ENCODE measurements around the gene CAMKK1. TPM values are rescaled to one million over a fixed set of nuclear protein-coding genes. Genes with fewer than 3 reads are reported as not detected.

Gene CAMKK1
- total RNA-seq, 1 experiment from 2014 or later, result 10.1 TPM

GRCh38 chr17:3884188-3884587 lies 8.7 kb downstream of the CAMKK1 start:
- CTCF ChIA-PET, result no interaction called here
- TF ChIP-seq EZH2phosphoT487 (IDR thresholded peaks at IDR 0.05; ENCODE audit: borderline replicate concordance, low read length) (no peak), CTCF (conservative IDR thresholded peaks at IDR 0.05; ENCODE audit: low read depth, low read length) (no peak), EZH2 (IDR thresholded peaks at IDR 0.05; ENCODE audit: low read length, unreplicated experiment) (no peak)

DNA sequence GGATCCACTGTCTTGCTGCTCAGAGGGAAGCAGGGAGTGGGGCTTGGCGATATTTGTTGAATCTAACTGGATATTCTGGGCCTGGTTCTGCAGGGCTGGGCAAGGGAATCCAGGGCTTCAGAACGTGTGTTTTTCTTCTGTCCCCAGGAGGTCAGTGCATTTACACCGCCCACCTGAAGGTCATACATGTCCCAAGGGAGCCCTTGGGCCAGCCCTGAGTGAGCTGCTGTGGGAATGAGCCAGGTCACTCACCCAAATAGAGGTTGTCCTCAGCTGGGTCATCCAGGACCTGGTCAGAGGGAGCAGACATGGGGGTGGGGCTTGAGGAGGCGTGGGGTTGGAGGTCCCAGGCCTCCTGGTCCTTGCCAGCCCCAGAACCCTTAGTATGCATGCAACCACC lies 10.6 kb downstream of the CAMKK1 start:
- Histone ChIP-seq H3K4me3 (ENCODE audit: low read length) (no peak overlapping the region), H3K9ac (ENCODE audit: low read length) (no peak overlapping the region), H3K9me3 (ENCODE audit: low read length) (no peaks in the 10 kb centered on the region), H3K4me1 (ENCODE audit: insufficient read depth, low read length) (0 out of 2 replicates have a peak, but pooled peaks cover under 1% of the 10 kb centered on the region), H3K79me2 (ENCODE audit: low read length) (peaks cover 7% of the 10 kb centered on the region), H3K36me3 (ENCODE audit: low read depth, low read length) (no peaks in the 10 kb centered on the region; the same call in 1 of the 2 replicates), H3F3A (ENCODE audit: low read length, unreplicated experiment) (no peaks in the 10 kb centered on the region), H2AFZ (ENCODE audit: low read length) (no peak overlapping the region), H3K27me3 (ENCODE audit: low read length) (no peaks in the 10 kb centered on the region), H3K27ac (ENCODE audit: low read length) (no peak overlapping the region), H4K20me1 (ENCODE audit: low read length) (no peaks in the 10 kb centered on the region), H3K4me2 (ENCODE audit: low read length) (no peak overlapping the region), H3K9me2 (replicated peaks; ENCODE audit: low read length) (no peaks in the 10 kb centered on the region)
- no peak for TF ChIP-seq EZH2 (IDR thresholded peaks at IDR 0.05; ENCODE audit: low read length, unreplicated experiment)
- no peak for TF ChIP-seq CTCF (conservative IDR thresholded peaks at IDR 0.05; ENCODE audit: low read depth, low read length)
- no peak for TF ChIP-seq EZH2phosphoT487 (IDR thresholded peaks at IDR 0.05; ENCODE audit: borderline replicate concordance, low read length)
- no peak for DNase-seq
- CTCF ChIA-PET, result no interaction called here
- BruUV-seq (replicated peaks), result no TSS peak
- intact Hi-C loops (cut with micrococcal nuclease), result no loop called here
- ATAC-seq, result no peak
- POLR2A ChIA-PET (ENCODE audit: unreplicated experiment), result no interaction called here

More at GRCh38 chr17:3884188-3884587, 8.7 kb downstream of the CAMKK1 start:
- Histone ChIP-seq H4K20me1 (ENCODE audit: low read length) (no peaks in the 10 kb centered on the region), H2AFZ (ENCODE audit: low read length) (no peak overlapping the region), H3K9me3 (ENCODE audit: low read length) (no peaks in the 10 kb centered on the region), H3K36me3 (ENCODE audit: low read depth, low read length) (no peaks in the 10 kb centered on the region; the same call in 1 of the 2 replicates), H3F3A (ENCODE audit: low read length, unreplicated experiment) (no peaks in the 10 kb centered on the region), H3K4me3 (ENCODE audit: low read length) (no peak overlapping the region), H3K27ac (ENCODE audit: low read length) (no peak overlapping the region), H3K9ac (ENCODE audit: low read length) (no peak overlapping the region), H3K27me3 (ENCODE audit: low read length) (no peaks in the 10 kb centered on the region), H3K9me2 (replicated peaks; ENCODE audit: low read length) (no peaks in the 10 kb centered on the region), H3K4me2 (ENCODE audit: low read length) (no peak overlapping the region), H3K79me2 (ENCODE audit: low read length) (peaks cover 19% of the 10 kb centered on the region), H3K4me1 (ENCODE audit: insufficient read depth, low read length) (peaks cover 19% of the 10 kb centered on the region)
- ATAC-seq, result no peak
- BruUV-seq (replicated peaks), result no TSS peak
- POLR2A ChIA-PET (ENCODE audit: unreplicated experiment), result no interaction called here
- DNase-seq, result no peak
- intact Hi-C loops (cut with micrococcal nuclease), result no loop called here

GRCh38 chr17:3880983-3881382 lies 11.9 kb downstream of the CAMKK1 start:
- TF ChIP-seq CTCF (conservative IDR thresholded peaks at IDR 0.05; ENCODE audit: low read depth, low read length), result no peak
- TF ChIP-seq EZH2 (IDR thresholded peaks at IDR 0.05; ENCODE audit: low read length, unreplicated experiment), result no peak
- TF ChIP-seq EZH2phosphoT487 (IDR thresholded peaks at IDR 0.05; ENCODE audit: borderline replicate concordance, low read length), result no peak
- intact Hi-C loops (cut with micrococcal nuclease), result no loop called here

More at GRCh38 chr17:3880983-3881382, 11.9 kb downstream of the CAMKK1 start:
- no peaks in the 10 kb centered on the region for H3K9me2 ChIP-seq (replicated peaks; ENCODE audit: low read length)
- no peaks in the 10 kb centered on the region for H3K9me3 ChIP-seq (ENCODE audit: low read length)
- no peaks in the 10 kb centered on the region for H3K79me2 ChIP-seq (ENCODE audit: low read length)
- H2AFZ ChIP-seq (ENCODE audit: low read length), result no peak overlapping the region
- H3K4me1 ChIP-seq (ENCODE audit: insufficient read depth, low read length), result no peaks in the 10 kb centered on the region
- no peaks in the 10 kb centered on the region for H3F3A ChIP-seq (ENCODE audit: low read length, unreplicated experiment)
- ATAC-seq (no peak), DNase-seq (no peak)
- no peak overlapping the region for H3K4me2 ChIP-seq (ENCODE audit: low read length)
- no peak overlapping the region for H3K27ac ChIP-seq (ENCODE audit: low read length)
- CTCF ChIA-PET, result no interaction called here
- H3K27me3 ChIP-seq (ENCODE audit: low read length), result no peaks in the 10 kb centered on the region
- no peaks in the 10 kb centered on the region for H4K20me1 ChIP-seq (ENCODE audit: low read length)
- no TSS peak for BruUV-seq (replicated peaks)
- H3K9ac ChIP-seq (ENCODE audit: low read length), result no peak overlapping the region
- no peaks in the 10 kb centered on the region; the same call in 1 of the 2 replicates for H3K36me3 ChIP-seq (ENCODE audit: low read depth, low read length)
- H3K4me3 ChIP-seq (ENCODE audit: low read length), result no peak overlapping the region
- POLR2A ChIA-PET (ENCODE audit: unreplicated experiment), result no interaction called here

Data from PC-3 (cell line).